GM23338 (cell line): ENCODE measurements around the gene GOLGA6C.

Experiments
- CTCF ChIP-seq, 2 experiments: fragments of 200-600 bp in 1 of 2; sonication (generic) in 1 of 2; conservative IDR thresholded peaks; 2 replicates each; pipeline versions ENCODE4 v1.5.1 to v1.6.1; 2016 to 2017; ENCODE audit warnings: antibody characterized with exemption in 2 of 2, low read depth in 2 of 2, mild to moderate bottlenecking in 2 of 2, moderate library complexity in 1 of 2
- EZH2phosphoT487 ChIP-seq: fragments of 200-600 bp; sonication (generic); IDR thresholded peaks from one replicate; pipeline ENCODE4 v1.8.1; 2018; ENCODE audit warnings: antibody characterized with exemption; ENCODE audit not compliant: unreplicated experiment
- JUNB ChIP-seq: IDR thresholded peaks from one replicate; pipeline ENCODE4 v1.6.1; 2016; ENCODE audit warnings: antibody characterized with exemption; ENCODE audit not compliant: unreplicated experiment
- POLR2AphosphoS5 ChIP-seq: IDR thresholded peaks from 2 replicates; pipeline ENCODE4 v1.6.1; 2016; ENCODE audit warnings: antibody characterized with exemption, low read depth
- STAT1 ChIP-seq: IDR thresholded peaks from one replicate; pipeline ENCODE4 v1.6.1; 2016; ENCODE audit warnings: antibody characterized with exemption; ENCODE audit not compliant: unreplicated experiment
- TF ChIP-seq, protein P1 (sequence below): IDR thresholded peaks from one replicate; pipeline ENCODE4 v1.6.1; 2018; ENCODE audit warnings: antibody characterized with exemption; ENCODE audit not compliant: unreplicated experiment

DNA sequence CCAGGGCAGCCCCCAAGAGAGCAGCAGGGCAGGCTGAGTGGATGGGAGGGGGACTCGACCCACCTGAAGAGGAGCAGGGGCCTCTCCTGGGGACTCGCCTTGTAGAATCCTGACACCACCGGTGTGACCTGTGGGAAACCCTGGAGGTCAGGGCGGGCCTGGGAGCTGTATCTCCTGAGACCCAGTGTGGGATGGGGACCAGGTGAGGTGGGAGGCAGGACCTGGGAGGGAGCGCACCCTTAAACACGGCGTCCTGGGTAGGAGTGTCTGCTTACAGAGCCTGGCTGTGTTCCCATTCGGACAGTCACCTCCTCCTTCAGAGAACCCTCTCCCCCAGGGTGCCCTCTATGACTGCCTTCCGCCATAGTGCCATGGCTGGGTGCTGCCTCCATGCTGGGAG lies 29.3 kb upstream of the GOLGA6C start:
- TF ChIP-seq JUNB (no peak), CTCF (conservative IDR thresholded peaks at IDR 0.05; ENCODE audit: low read depth in 2 of 2) (no peak), POLR2AphosphoS5 (no peak), STAT1 (no peak), EZH2phosphoT487 (no peak)
- TF ChIP-seq, protein P1, sequence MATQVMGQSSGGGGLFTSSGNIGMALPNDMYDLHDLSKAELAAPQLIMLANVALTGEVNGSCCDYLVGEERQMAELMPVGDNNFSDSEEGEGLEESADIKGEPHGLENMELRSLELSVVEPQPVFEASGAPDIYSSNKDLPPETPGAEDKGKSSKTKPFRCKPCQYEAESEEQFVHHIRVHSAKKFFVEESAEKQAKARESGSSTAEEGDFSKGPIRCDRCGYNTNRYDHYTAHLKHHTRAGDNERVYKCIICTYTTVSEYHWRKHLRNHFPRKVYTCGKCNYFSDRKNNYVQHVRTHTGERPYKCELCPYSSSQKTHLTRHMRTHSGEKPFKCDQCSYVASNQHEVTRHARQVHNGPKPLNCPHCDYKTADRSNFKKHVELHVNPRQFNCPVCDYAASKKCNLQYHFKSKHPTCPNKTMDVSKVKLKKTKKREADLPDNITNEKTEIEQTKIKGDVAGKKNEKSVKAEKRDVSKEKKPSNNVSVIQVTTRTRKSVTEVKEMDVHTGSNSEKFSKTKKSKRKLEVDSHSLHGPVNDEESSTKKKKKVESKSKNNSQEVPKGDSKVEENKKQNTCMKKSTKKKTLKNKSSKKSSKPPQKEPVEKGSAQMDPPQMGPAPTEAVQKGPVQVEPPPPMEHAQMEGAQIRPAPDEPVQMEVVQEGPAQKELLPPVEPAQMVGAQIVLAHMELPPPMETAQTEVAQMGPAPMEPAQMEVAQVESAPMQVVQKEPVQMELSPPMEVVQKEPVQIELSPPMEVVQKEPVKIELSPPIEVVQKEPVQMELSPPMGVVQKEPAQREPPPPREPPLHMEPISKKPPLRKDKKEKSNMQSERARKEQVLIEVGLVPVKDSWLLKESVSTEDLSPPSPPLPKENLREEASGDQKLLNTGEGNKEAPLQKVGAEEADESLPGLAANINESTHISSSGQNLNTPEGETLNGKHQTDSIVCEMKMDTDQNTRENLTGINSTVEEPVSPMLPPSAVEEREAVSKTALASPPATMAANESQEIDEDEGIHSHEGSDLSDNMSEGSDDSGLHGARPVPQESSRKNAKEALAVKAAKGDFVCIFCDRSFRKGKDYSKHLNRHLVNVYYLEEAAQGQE, result no peak
